Esophagus muscularis mucosa (tissue), 4 donors: ENCODE measurements around the gene USP25.

Experiments used
- EP300 ChIP-seq: sonication (generic); formaldehyde crosslinking; IDR thresholded peaks from one replicate; pipeline ENCODE4 v1.6.1; 2017; ENCODE audit warnings: antibody characterized with exemption
- POLR2A ChIP-seq: fragments of 450-650 bp; IDR thresholded peaks from one replicate; pipeline ENCODE4 v1.6.1; 2017; ENCODE audit warnings: antibody characterized with exemption, moderate library complexity, mild to moderate bottlenecking, low read depth
- POLR2AphosphoS5 ChIP-seq, 2 donors: sonication (generic); formaldehyde crosslinking; IDR thresholded peaks; one replicate each; pipeline ENCODE4 v1.6.1; 2017; ENCODE audit warnings: antibody characterized with exemption in 2 of 2
- TF ChIP-seq, protein P1 (sequence below), 3 experiments: fragments of 200-600 bp in 2 of 3; fragments of 450-650 bp in 1 of 3; sonication (generic) in 2 of 3; IDR thresholded peaks; one replicate each; pipeline ENCODE4 v1.5.1; 2017 to 2019; ENCODE audit warnings: antibody characterized with exemption in 3 of 3, mild to moderate bottlenecking in 2 of 3, moderate library complexity in 1 of 3

DNA sequence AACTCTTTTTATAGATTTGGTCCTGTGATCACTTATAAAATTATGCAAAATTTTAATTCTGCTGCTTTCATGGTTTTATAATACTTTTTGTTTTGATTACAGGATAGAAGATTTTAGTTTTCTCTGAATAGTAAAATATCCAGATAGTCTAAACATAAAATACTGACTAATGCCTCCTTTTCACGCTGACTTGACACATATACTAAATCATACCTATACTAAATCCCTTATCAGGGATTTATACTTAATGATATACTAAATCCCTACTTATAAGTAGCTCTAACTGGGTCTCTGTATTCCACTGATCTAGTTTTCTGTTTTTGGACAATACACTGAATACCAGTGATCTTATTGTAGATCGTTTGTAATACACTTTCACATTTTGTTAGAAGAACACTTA, 128.0 kb downstream of the USP25 start:
- TF ChIP-seq, protein P1, sequence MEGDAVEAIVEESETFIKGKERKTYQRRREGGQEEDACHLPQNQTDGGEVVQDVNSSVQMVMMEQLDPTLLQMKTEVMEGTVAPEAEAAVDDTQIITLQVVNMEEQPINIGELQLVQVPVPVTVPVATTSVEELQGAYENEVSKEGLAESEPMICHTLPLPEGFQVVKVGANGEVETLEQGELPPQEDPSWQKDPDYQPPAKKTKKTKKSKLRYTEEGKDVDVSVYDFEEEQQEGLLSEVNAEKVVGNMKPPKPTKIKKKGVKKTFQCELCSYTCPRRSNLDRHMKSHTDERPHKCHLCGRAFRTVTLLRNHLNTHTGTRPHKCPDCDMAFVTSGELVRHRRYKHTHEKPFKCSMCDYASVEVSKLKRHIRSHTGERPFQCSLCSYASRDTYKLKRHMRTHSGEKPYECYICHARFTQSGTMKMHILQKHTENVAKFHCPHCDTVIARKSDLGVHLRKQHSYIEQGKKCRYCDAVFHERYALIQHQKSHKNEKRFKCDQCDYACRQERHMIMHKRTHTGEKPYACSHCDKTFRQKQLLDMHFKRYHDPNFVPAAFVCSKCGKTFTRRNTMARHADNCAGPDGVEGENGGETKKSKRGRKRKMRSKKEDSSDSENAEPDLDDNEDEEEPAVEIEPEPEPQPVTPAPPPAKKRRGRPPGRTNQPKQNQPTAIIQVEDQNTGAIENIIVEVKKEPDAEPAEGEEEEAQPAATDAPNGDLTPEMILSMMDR (IDR thresholded peaks at IDR 0.05) = no peak
- no peak for TF ChIP-seq POLR2AphosphoS5 (IDR thresholded peaks at IDR 0.05)
- TF ChIP-seq POLR2A = no peak
- TF ChIP-seq EP300 = no peak
